ENCODE data around the gene ABCA9.
"Not testable (repeated sequence)": the region's sequence is repeated elsewhere in the genome, so short reads cannot be mapped to it uniquely, and the experiment has no call there.

The ABCA9 gene

GRCh38 chr17:69060822-69061221 lies at the start of gene ABCA9:
TSS of gene ABCA9 (minus strand) at chr17:69060927. CDS start at chr17:69051126, 9,801 bp downstream.
- no peak for DNase-seq (ENCODE audit: low spot score)

- no peak for DNase-seq (ENCODE audit: low spot score)
Measured at GRCh38 chr17:69105907-69106730, 45.4 kb upstream of the ABCA9 start.

- no peak for DNase-seq (ENCODE audit: low spot score)
Measured at GRCh38 chr17:69103557-69104233, 43.0 kb upstream of the ABCA9 start.

GRCh38 chr17:69098625-69099024 lies 37.9 kb upstream of the ABCA9 start:
- no peak for DNase-seq (ENCODE audit: low spot score)

- no peak for DNase-seq (ENCODE audit: low spot score)
Measured at GRCh38 chr17:69096541-69096940, 35.8 kb upstream of the ABCA9 start.

- DNase-seq (ENCODE audit: low spot score): no peak
Measured at GRCh38 chr17:69093995-69094394, 33.3 kb upstream of the ABCA9 start.

GRCh38 chr17:69093279-69093789 lies 32.6 kb upstream of the ABCA9 start:
- DNase-seq (ENCODE audit: low spot score): no peak

GRCh38 chr17:69090365-69090764 lies 29.6 kb upstream of the ABCA9 start:
- no peak for DNase-seq (ENCODE audit: low spot score)

GRCh38 chr17:69088643-69089200 lies 28.0 kb upstream of the ABCA9 start:
- no peak for DNase-seq (ENCODE audit: low spot score)

GRCh38 chr17:69086641-69087040 lies 25.9 kb upstream of the ABCA9 start:
- no peak for DNase-seq (ENCODE audit: low spot score)

GRCh38 chr17:69084911-69085310 lies 24.2 kb upstream of the ABCA9 start:
- no peak for DNase-seq (ENCODE audit: low spot score)

- no peak for DNase-seq (ENCODE audit: low spot score)
Measured at GRCh38 chr17:69082696-69083095, 22.0 kb upstream of the ABCA9 start.

GRCh38 chr17:69078864-69079263 lies 18.1 kb upstream of the ABCA9 start:
- no peak for DNase-seq (ENCODE audit: low spot score)

GRCh38 chr17:69075823-69076222 lies 15.1 kb upstream of the ABCA9 start:
- no peak for DNase-seq (ENCODE audit: low spot score)

GRCh38 chr17:69073392-69073791 lies 12.7 kb upstream of the ABCA9 start:
- not testable (repeated sequence) for DNase-seq (ENCODE audit: low spot score)

- DNase-seq (ENCODE audit: low spot score): not testable (repeated sequence)
Measured at GRCh38 chr17:69072803-69073256, 12.1 kb upstream of the ABCA9 start.

GRCh38 chr17:69071233-69071586 lies 10.5 kb upstream of the ABCA9 start:
- not testable (repeated sequence) for DNase-seq (ENCODE audit: low spot score)

- not testable (repeated sequence) for DNase-seq (ENCODE audit: low spot score)
Measured at GRCh38 chr17:69070378-69071232, 9.9 kb upstream of the ABCA9 start.

- no peak for DNase-seq (ENCODE audit: low spot score)
Measured at GRCh38 chr17:69069226-69069750, 8.6 kb upstream of the ABCA9 start.

- DNase-seq (ENCODE audit: low spot score): no peak
Measured at GRCh38 chr17:69067274-69068047, 6.7 kb upstream of the ABCA9 start.

- DNase-seq (ENCODE audit: low spot score): no peak
Measured at GRCh38 chr17:69066482-69066881, 5.8 kb upstream of the ABCA9 start.

All from HuH-7.5 (cell line).